OCI-LY1 (cell line): ENCODE data around the gene HLA-DMB.

ENCODE experiments used
- H2AFZ ChIP-seq: fragments of 200-600 bp; sonication (generic), shearing (Covaris generic); 2 replicates; pipeline ENCODE4 v1.6.0; 2014; ENCODE audit warnings: antibody characterized with exemption, mild to moderate bottlenecking, low read length
- H3F3A ChIP-seq: fragments of 200-600 bp; sonication (generic), shearing (Covaris generic); 2 replicates; pipeline ENCODE4 v1.6.0; 2014; ENCODE audit warnings: mild to moderate bottlenecking, antibody characterized with exemption, low read length, moderate library complexity; ENCODE audit not compliant: insufficient read depth
- H3K27ac ChIP-seq: fragments of 200-600 bp; sonication (generic); 2 replicates; pipeline ENCODE4 v1.5.1; 2014; ENCODE audit warnings: low read length, mixed run types, mild to moderate bottlenecking, low read depth; ENCODE audit not compliant: poor library complexity, severe bottlenecking
- H3K27me3 ChIP-seq: fragments of 200-600 bp; sonication (generic); 2 replicates; pipeline ENCODE4 v1.6.0; 2014; ENCODE audit warnings: antibody characterized with exemption, mild to moderate bottlenecking, low read length, moderate library complexity; ENCODE audit not compliant: insufficient read depth
- H3K36me3 ChIP-seq: fragments of 200-600 bp; sonication (generic); 2 replicates; pipeline ENCODE4 v1.6.1; 2014; ENCODE audit warnings: mild to moderate bottlenecking, antibody characterized with exemption, low read length, moderate library complexity, mixed read lengths; ENCODE audit not compliant: insufficient read depth
- H3K4me1 ChIP-seq: fragments of 200-600 bp; sonication (generic); 2 replicates; pipeline ENCODE4 v1.5.1; 2014; ENCODE audit warnings: mild to moderate bottlenecking, low read length, moderate library complexity; ENCODE audit not compliant: insufficient read depth, severe bottlenecking
- H3K4me2 ChIP-seq: fragments of 200-600 bp; sonication (generic), shearing (Covaris generic); 2 replicates; pipeline ENCODE4 v1.6.1; 2014; ENCODE audit warnings: low read length
- H3K4me3 ChIP-seq: fragments of 200-600 bp; sonication (generic); 2 replicates; pipeline ENCODE4 v1.5.1; 2014; ENCODE audit warnings: low read length, low read depth, mild to moderate bottlenecking, mixed read lengths; ENCODE audit not compliant: poor library complexity, severe bottlenecking
- H3K79me2 ChIP-seq: fragments of 200-600 bp; shearing (Covaris generic); 2 replicates; pipeline ENCODE4 v1.6.1; 2016; ENCODE audit warnings: mixed run types, low read length, mixed read lengths; ENCODE audit not compliant: insufficient read depth
- H3K9ac ChIP-seq: fragments of 200-600 bp; sonication (generic), shearing (Covaris generic); 2 replicates; pipeline ENCODE4 v1.6.1; 2014; ENCODE audit warnings: mild to moderate bottlenecking, low read length, mixed read lengths
- H3K9me2 ChIP-seq: fragments of 200-600 bp; sonication (generic), shearing (Covaris generic); 2 replicates; pipeline ENCODE4 v1.6.1; 2014; ENCODE audit warnings: low read depth, mild to moderate bottlenecking, low read length, mixed read lengths
- H3K9me3 ChIP-seq: fragments of 200-600 bp; shearing (Covaris generic); 2 replicates; pipeline ENCODE4 v1.6.1; 2014; ENCODE audit warnings: low read length, mixed read lengths
- H4K20me1 ChIP-seq: fragments of 200-600 bp; sonication (generic), shearing (Covaris generic); 2 replicates; pipeline ENCODE4 v1.6.0; 2016; ENCODE audit warnings: mild to moderate bottlenecking, low read length; ENCODE audit not compliant: insufficient read depth
- EZH2 ChIP-seq: fragments of 200-600 bp; sonication (generic), shearing (Covaris generic); IDR thresholded peaks from 2 replicates; pipeline ENCODE4 v1.8.0; 2017; ENCODE audit warnings: borderline replicate concordance, mixed run types, mild to moderate bottlenecking, antibody characterized with exemption, low read length, moderate library complexity, mixed read lengths
- TF ChIP-seq, protein P1 (sequence below): fragments of 200-600 bp; sonication (generic), shearing (Covaris generic); IDR thresholded peaks from 2 replicates; pipeline ENCODE4 v1.5.1; 2017; ENCODE audit warnings: mild to moderate bottlenecking, antibody characterized with exemption, low read length, moderate library complexity, mixed read lengths

HLA-DMB gene

DNA sequence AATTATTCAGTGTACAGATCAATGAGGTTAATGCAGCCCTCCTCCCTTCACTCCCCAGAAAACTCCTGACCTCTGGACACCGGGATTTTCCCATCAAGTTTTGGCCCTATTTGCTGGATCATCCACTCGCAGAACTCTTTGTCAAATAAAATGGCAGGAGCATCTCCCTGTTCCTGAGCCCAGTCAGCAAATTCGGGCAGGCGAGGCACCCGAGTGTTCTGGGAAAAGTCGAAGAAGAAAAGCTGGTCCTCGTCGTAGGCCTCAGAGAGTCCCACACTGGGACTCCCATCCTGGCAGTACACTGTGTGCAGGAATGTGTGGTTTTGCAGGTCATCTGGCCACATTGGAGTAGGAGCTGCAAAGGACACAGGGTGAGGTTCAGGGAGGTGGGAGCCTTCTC, 9.6 kb upstream of the HLA-DMB start:
- H3K9me3 ChIP-seq: no peaks in the 10 kb centered on the region; the same call in 1 of the 2 replicates
- H3K27ac ChIP-seq: peak overlapping the region; percentile 60
- H2AFZ ChIP-seq: no peak overlapping the region
- no peaks in the 10 kb centered on the region for H3K9me2 ChIP-seq
- H3K9ac ChIP-seq: no peak overlapping the region
- TF ChIP-seq EZH2: no peak
- TF ChIP-seq, protein P1, sequence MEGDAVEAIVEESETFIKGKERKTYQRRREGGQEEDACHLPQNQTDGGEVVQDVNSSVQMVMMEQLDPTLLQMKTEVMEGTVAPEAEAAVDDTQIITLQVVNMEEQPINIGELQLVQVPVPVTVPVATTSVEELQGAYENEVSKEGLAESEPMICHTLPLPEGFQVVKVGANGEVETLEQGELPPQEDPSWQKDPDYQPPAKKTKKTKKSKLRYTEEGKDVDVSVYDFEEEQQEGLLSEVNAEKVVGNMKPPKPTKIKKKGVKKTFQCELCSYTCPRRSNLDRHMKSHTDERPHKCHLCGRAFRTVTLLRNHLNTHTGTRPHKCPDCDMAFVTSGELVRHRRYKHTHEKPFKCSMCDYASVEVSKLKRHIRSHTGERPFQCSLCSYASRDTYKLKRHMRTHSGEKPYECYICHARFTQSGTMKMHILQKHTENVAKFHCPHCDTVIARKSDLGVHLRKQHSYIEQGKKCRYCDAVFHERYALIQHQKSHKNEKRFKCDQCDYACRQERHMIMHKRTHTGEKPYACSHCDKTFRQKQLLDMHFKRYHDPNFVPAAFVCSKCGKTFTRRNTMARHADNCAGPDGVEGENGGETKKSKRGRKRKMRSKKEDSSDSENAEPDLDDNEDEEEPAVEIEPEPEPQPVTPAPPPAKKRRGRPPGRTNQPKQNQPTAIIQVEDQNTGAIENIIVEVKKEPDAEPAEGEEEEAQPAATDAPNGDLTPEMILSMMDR: no peak
- peaks cover 8% of the 10 kb centered on the region; the same call in 1 of the 2 replicates for H3F3A ChIP-seq
- no peaks in the 10 kb centered on the region for H3K36me3 ChIP-seq
- H3K4me2 ChIP-seq: peak overlapping the region; percentile 19; the same call in 1 of the 2 replicates
- H3K79me2 ChIP-seq: no peaks in the 10 kb centered on the region
- peaks cover 82% of the 10 kb centered on the region for H3K4me1 ChIP-seq
- no peak overlapping the region for H3K4me3 ChIP-seq
- no peaks in the 10 kb centered on the region for H4K20me1 ChIP-seq
- no peaks in the 10 kb centered on the region for H3K27me3 ChIP-seq

DNA sequence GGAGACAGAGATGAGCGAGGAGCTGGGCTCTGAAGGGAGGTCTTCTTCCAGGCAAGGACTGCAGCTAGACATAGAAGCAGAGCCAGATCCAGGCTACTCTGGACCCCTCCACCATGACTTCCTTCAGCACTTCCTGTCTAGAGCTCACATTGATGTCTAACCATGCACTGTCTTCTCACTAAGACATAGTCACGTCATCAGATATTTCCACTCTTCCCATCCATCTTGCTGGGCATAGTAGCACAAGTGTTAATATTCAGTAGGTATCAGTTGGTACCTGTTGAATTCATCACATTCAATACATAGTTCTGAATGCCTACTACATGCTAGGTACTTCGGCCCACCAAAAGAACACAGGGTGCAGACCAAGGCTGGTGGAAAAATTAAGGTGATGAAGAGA, 9.2 kb upstream of the HLA-DMB start:
- peak overlapping the region; percentile 19; the same call in 1 of the 2 replicates for H3K4me2 ChIP-seq
- peaks cover 10% of the 10 kb centered on the region; the same call in 1 of the 2 replicates for H3F3A ChIP-seq
- no peak overlapping the region for H2AFZ ChIP-seq
- peaks cover 82% of the 10 kb centered on the region for H3K4me1 ChIP-seq
- no peaks in the 10 kb centered on the region; the same call in 1 of the 2 replicates for H3K9me3 ChIP-seq
- TF ChIP-seq, protein P1: no peak
- no peak for TF ChIP-seq EZH2
- no peaks in the 10 kb centered on the region for H3K27me3 ChIP-seq
- H3K79me2 ChIP-seq: no peaks in the 10 kb centered on the region
- no peak overlapping the region for H3K4me3 ChIP-seq
- H3K9ac ChIP-seq: no peak overlapping the region
- no peaks in the 10 kb centered on the region for H4K20me1 ChIP-seq
- H3K36me3 ChIP-seq: no peaks in the 10 kb centered on the region
- H3K27ac ChIP-seq: peak overlapping the region; percentile 60
- no peaks in the 10 kb centered on the region for H3K9me2 ChIP-seq

DNA sequence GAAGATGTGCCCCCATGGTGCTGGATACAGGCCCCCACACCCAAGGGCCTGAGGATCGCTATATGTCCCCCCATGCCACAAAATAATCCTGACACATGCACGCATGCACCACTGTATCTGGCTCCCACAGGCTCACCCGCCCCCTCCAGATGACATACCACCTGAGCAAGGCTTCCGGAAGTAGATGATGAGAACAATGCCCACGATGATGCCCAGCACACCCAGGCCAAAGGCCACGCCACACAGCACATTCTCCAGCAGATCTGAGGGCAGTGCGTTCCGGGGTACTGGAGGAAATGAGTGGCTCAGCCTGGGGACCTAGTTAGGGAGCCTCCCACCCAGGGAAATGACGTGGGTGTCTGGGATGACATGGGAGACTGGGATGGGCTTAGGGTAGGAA, 8.3 kb upstream of the HLA-DMB start:
- H2AFZ ChIP-seq: no peak overlapping the region
- TF ChIP-seq, protein P1: no peak
- no peak for TF ChIP-seq EZH2
- H3K9ac ChIP-seq: no peak overlapping the region
- no peaks in the 10 kb centered on the region for H3K36me3 ChIP-seq
- no peak overlapping the region for H3K4me3 ChIP-seq
- H3K9me2 ChIP-seq: no peaks in the 10 kb centered on the region
- no peaks in the 10 kb centered on the region; the same call in 1 of the 2 replicates for H3K9me3 ChIP-seq
- H3K27me3 ChIP-seq: no peaks in the 10 kb centered on the region
- H3K4me1 ChIP-seq: peaks cover 87% of the 10 kb centered on the region
- no peak overlapping the region for H3K4me2 ChIP-seq
- H3F3A ChIP-seq: peaks cover 16% of the 10 kb centered on the region; the same call in 1 of the 2 replicates
- H3K79me2 ChIP-seq: no peaks in the 10 kb centered on the region
- H3K27ac ChIP-seq: peak overlapping the region; percentile 60
- H4K20me1 ChIP-seq: no peaks in the 10 kb centered on the region
